Caco-2 (cell line): Measurements from ENCODE around the gene TP53RK. TPM values are rescaled to one million over a fixed set of nuclear protein-coding genes. Genes with fewer than 3 reads are reported as not detected.

Experiments
- BruUV-seq: library from RNA; stranded (reverse); fragments of 400-500 nt; replicated peaks from 2 replicates; lab custom pipeline; 2021; lab: Mats Ljungman, UMichigan
- CTCF ChIA-PET: fragments of 300-600 bp; sonication (Branson Sonifier 250); formaldehyde crosslinking; loops from one replicate; lab custom pipeline; 2022; ENCODE audit warnings: antibody characterized with exemption; lab: Charles Lee
- POLR2A ChIA-PET: fragments of 300-600 bp; sonication (Branson Sonifier 250); formaldehyde crosslinking; loops from one replicate; lab custom pipeline; 2022; ENCODE audit warnings: antibody characterized with exemption; lab: Charles Lee
- DNase-seq, 2 experiments: peaks; one replicate each; pipeline versions ENCODE4 v3.0.0 to v3.0.0-alpha.2; 2020 to 2022
- H3K27me3 ChIP-seq: replicated peaks from 2 replicates; pipeline ENCODE4 v1.6.0; 2011; ENCODE audit warnings: low read length; ENCODE audit not compliant: control insufficient read depth, insufficient read depth
- H3K36me3 ChIP-seq: 2 replicates; pipeline ENCODE4 v1.5.1; 2011; ENCODE audit warnings: low read length; ENCODE audit not compliant: control insufficient read depth, insufficient read depth
- H3K4me1 ChIP-seq: fragments of 250-450 bp; sonication (Bioruptor Pico); 2 replicates; pipeline ENCODE4 v1.5.1; 2020; ENCODE audit warnings: mild to moderate bottlenecking
- H3K4me3 ChIP-seq: 2 replicates; pipeline ENCODE4 v1.5.1; 2011; ENCODE audit warnings: low read depth, mild to moderate bottlenecking, control low read depth, low read length
- H3K9me3 ChIP-seq: fragments of 250-450 bp; sonication (Bioruptor Pico); 2 replicates; pipeline ENCODE4 v1.5.1; 2020; ENCODE audit warnings: mild to moderate bottlenecking, moderate library complexity
- H3K27ac Mint-ChIP-seq: one replicate; pipeline ENCODE4 v1.8.0; 2022; ENCODE audit warnings: mixed read lengths; ENCODE audit not compliant: unreplicated experiment
- H3K27me3 Mint-ChIP-seq: one replicate; pipeline ENCODE4 v1.8.0; 2022; ENCODE audit warnings: mixed read lengths; ENCODE audit not compliant: insufficient read depth, unreplicated experiment
- H3K36me3 Mint-ChIP-seq: one replicate; pipeline ENCODE4 v1.8.0; 2022; ENCODE audit warnings: mild to moderate bottlenecking, mixed read lengths; ENCODE audit not compliant: insufficient read depth, unreplicated experiment
- H3K4me1 Mint-ChIP-seq: one replicate; pipeline ENCODE4 v1.8.0; 2022; ENCODE audit warnings: low read depth, mixed read lengths; ENCODE audit not compliant: unreplicated experiment
- H3K4me3 Mint-ChIP-seq: one replicate; pipeline ENCODE4 v1.8.0; 2022; ENCODE audit warnings: mild to moderate bottlenecking, moderate library complexity, mixed read lengths; ENCODE audit not compliant: unreplicated experiment
- H3K9me3 Mint-ChIP-seq: one replicate; pipeline ENCODE4 v1.8.0; 2022; ENCODE audit warnings: mixed read lengths; ENCODE audit not compliant: unreplicated experiment
- CTCF ChIP-seq, 2 experiments: fragments of 200-600 bp in 1 of 2; IDR thresholded peaks; 1 replicate in 1 of 2; 2 replicates in 1 of 2; pipeline versions ENCODE4 v1.5.1 to v1.8.0; 2011 to 2022; ENCODE audit warnings: antibody characterized with exemption in 1 of 2, control low read depth in 1 of 2, inconsistent platforms in 1 of 2, low read depth in 1 of 2, low read length in 1 of 2, mild to moderate bottlenecking in 1 of 2, moderate library complexity in 1 of 2; ENCODE audit not compliant: insufficient read depth in 1 of 2, severe bottlenecking in 1 of 2, unreplicated experiment in 1 of 2
- intact Hi-C: fragments of 100-400 bp; cut with micrococcal nuclease; formaldehyde crosslinking; loops from one replicate; pipeline ENCODE4 v1.10.0; 2022; ENCODE audit not compliant: unreplicated experiment
- total RNA-seq: library from RNA; stranded (reverse); gene quantifications from 2 replicates; pipeline ENCODE4 v1.2.3, GENCODE V29; 2022

TP53RK gene
- total RNA-seq, 1 experiment from 2014 or later, result 22.7 TPM

- H3K4me1 Mint-ChIP-seq, result peaks cover 10% of the 10 kb centered on the region
- no peaks in the 10 kb centered on the region for H3K9me3 Mint-ChIP-seq
- no peak overlapping the region for H3K4me3 Mint-ChIP-seq
- Histone ChIP-seq H3K9me3 (no peaks in the 10 kb centered on the region), H3K36me3 (peaks cover 2% of the 10 kb centered on the region; the same call in 1 of the 2 replicates), H3K27me3 (no peaks in the 10 kb centered on the region), H3K4me1 (no peaks in the 10 kb centered on the region), H3K4me3 (no peak overlapping the region)
- DNase-seq, result no peak
- TF ChIP-seq CTCF (IDR thresholded peaks at IDR 0.05; ENCODE audit: insufficient read depth in 1 of 2, low read depth in 1 of 2, low read length in 1 of 2, severe bottlenecking in 1 of 2, unreplicated experiment in 1 of 2), result no peak
- intact Hi-C loops, result no loop called here
- ChIA-PET POLR2A (no interaction called here), CTCF (interaction anchor here (1.4 kb wide), 1 partner anchor 21 kb away, joined by 3 read pairs; no protein-coding TSS in a partner anchor)
- no peak overlapping the region for H3K27ac Mint-ChIP-seq
- no peaks in the 10 kb centered on the region for H3K27me3 Mint-ChIP-seq
- H3K36me3 Mint-ChIP-seq, result peaks cover 14% of the 10 kb centered on the region
- no TSS peak for BruUV-seq
These were observed 7.0 kb downstream of the TP53RK start for GRCh38 chr20:46682063-46682821.

- Mint-ChIP-seq H3K9me3 (no peaks in the 10 kb centered on the region), H3K4me1 (peaks cover 10% of the 10 kb centered on the region), H3K27me3 (no peaks in the 10 kb centered on the region), H3K27ac (no peak overlapping the region), H3K4me3 (no peak overlapping the region), H3K36me3 (peaks cover 8% of the 10 kb centered on the region)
- ChIA-PET CTCF (interaction anchor here (1.2 to 1.6 kb wide), 2 partner anchors 122 to 158 kb away, joined by 4 to 6 read pairs; no protein-coding TSS in a partner anchor), POLR2A (no interaction called here)
- Histone ChIP-seq H3K27me3 (no peaks in the 10 kb centered on the region), H3K9me3 (no peaks in the 10 kb centered on the region), H3K36me3 (no peaks in the 10 kb centered on the region), H3K4me1 (no peaks in the 10 kb centered on the region), H3K4me3 (no peak overlapping the region)
- peak; percentile 82 to 88 for DNase-seq
- TF ChIP-seq CTCF (IDR thresholded peaks at IDR 0.05; ENCODE audit: insufficient read depth in 1 of 2, low read depth in 1 of 2, low read length in 1 of 2, severe bottlenecking in 1 of 2, unreplicated experiment in 1 of 2), result peak; percentile 94 to 98
- no TSS peak for BruUV-seq
- intact Hi-C loops, result loop anchor here (1.0 to 2.0 kb wide), 2 partner anchors 122 to 548 kb away; no protein-coding TSS in a partner anchor
These were observed 8.0 kb downstream of the TP53RK start for GRCh38 chr20:46681032-46681854.

- Mint-ChIP-seq H3K36me3 (peaks cover 7% of the 10 kb centered on the region), H3K27ac (no peak overlapping the region), H3K27me3 (no peaks in the 10 kb centered on the region), H3K9me3 (no peaks in the 10 kb centered on the region), H3K4me1 (peaks cover 10% of the 10 kb centered on the region), H3K4me3 (no peak overlapping the region)
- DNase-seq, result no peak
- H3K36me3 ChIP-seq, result no peaks in the 10 kb centered on the region
- POLR2A ChIA-PET, result no interaction called here
- CTCF ChIA-PET, result interaction anchor here (1.2 to 1.6 kb wide), 2 partner anchors 121 to 158 kb away, joined by 4 to 6 read pairs; no protein-coding TSS in a partner anchor
- H3K9me3 ChIP-seq, result no peaks in the 10 kb centered on the region
- no TSS peak for BruUV-seq
- no peaks in the 10 kb centered on the region for H3K27me3 ChIP-seq
- no peaks in the 10 kb centered on the region for H3K4me1 ChIP-seq
- TF ChIP-seq CTCF (IDR thresholded peaks at IDR 0.05; ENCODE audit: insufficient read depth in 1 of 2, low read depth in 1 of 2, low read length in 1 of 2, severe bottlenecking in 1 of 2, unreplicated experiment in 1 of 2), result no peak
- no peak overlapping the region for H3K4me3 ChIP-seq
- intact Hi-C loops, result loop anchor here (1.0 to 2.0 kb wide), 2 partner anchors 121 to 548 kb away; no protein-coding TSS in a partner anchor
These were observed 8.6 kb downstream of the TP53RK start for GRCh38 chr20:46680684-46681031.
